Type B pancreatic cell (in vitro differentiated cells): ENCODE data around the gene INIP. TPM values are rescaled to one million over a fixed set of nuclear protein-coding genes. Genes with fewer than 3 reads are reported as not detected.

ENCODE experiments used
- DNase-seq: peaks from one replicate; pipeline ENCODE4 v3.0.0; 2021; ENCODE audit warnings: mixed read lengths; ENCODE audit not compliant: unreplicated experiment; ENCODE audit errors: extremely low spot score
- H3K27ac Mint-ChIP-seq: 2 replicates; pipeline ENCODE4 v1.8.0; 2021; ENCODE audit warnings: mild to moderate bottlenecking, mixed read lengths
- H3K27me3 Mint-ChIP-seq: 2 replicates; pipeline ENCODE4 v1.8.0; 2021; ENCODE audit warnings: mixed read lengths
- H3K36me3 Mint-ChIP-seq: 2 replicates; pipeline ENCODE4 v1.8.0; 2021; ENCODE audit warnings: mixed read lengths
- H3K4me1 Mint-ChIP-seq: one replicate; pipeline ENCODE4 v1.8.0; 2021; ENCODE audit warnings: mixed read lengths; ENCODE audit not compliant: unreplicated experiment
- H3K4me3 Mint-ChIP-seq: 2 replicates; pipeline ENCODE4 v1.8.0; 2021; ENCODE audit warnings: mild to moderate bottlenecking, mixed read lengths
- H3K9me3 Mint-ChIP-seq: 2 replicates; pipeline ENCODE4 v1.8.0; 2021; ENCODE audit warnings: mixed read lengths
- CTCF ChIP-seq: fragments of 200-600 bp; sonication (generic); conservative IDR thresholded peaks from 2 replicates; pipeline ENCODE4 v1.5.0; 2021; ENCODE audit warnings: antibody characterized with exemption, mild to moderate bottlenecking
- long read RNA-seq: library from polyadenylated mRNA; unstranded; transcript quantifications from one replicate; pipeline ENCODE4 v2.0.0, GENCODE V29; 2020
- total RNA-seq: library from RNA; stranded (reverse); gene quantifications from 2 replicates; pipeline ENCODE4 v1.2.1, GENCODE V29; 2021; ENCODE audit warnings: low replicate concordance

INIP gene
- 30.5 and 34.5 TPM in 2 replicates for total RNA-seq
- long read RNA-seq, full-length matches to known transcripts: 58 of 84 reads
- long read RNA-seq, partial matches to known transcripts: 0 of 84 reads
- long read RNA-seq, other reads (novel, unspliced or antisense): 26 of 84 reads

GRCh38 chr9:112717661-112718331, at the start of gene INIP:
Gene INIP (minus strand): TSS chr9:112718117. CDS start chr9:112716485, 1,632 bp downstream.
- DNase-seq: peak; percentile 94
- no peak for TF ChIP-seq CTCF
- peaks cover 16% of the 10 kb centered on the region for H3K4me1 Mint-ChIP-seq
- H3K4me3 Mint-ChIP-seq: peak within 1 kb of the TSS; percentile 98
- H3K36me3 Mint-ChIP-seq: peaks cover 8% of the 10 kb centered on the region
- no peaks in the 10 kb centered on the region for H3K27me3 Mint-ChIP-seq
- H3K27ac Mint-ChIP-seq: peak within 1 kb of the TSS; percentile 99
- H3K9me3 Mint-ChIP-seq: peaks cover 3% of the 10 kb centered on the region

- DNase-seq: no peak
- H3K4me1 Mint-ChIP-seq: peaks cover 11% of the 10 kb centered on the region
- H3K9me3 Mint-ChIP-seq: peaks cover 13% of the 10 kb centered on the region
- H3K4me3 Mint-ChIP-seq: no peak overlapping the region
- H3K36me3 Mint-ChIP-seq: peaks cover 13% of the 10 kb centered on the region
- TF ChIP-seq CTCF: no peak
- H3K27ac Mint-ChIP-seq: no peak overlapping the region
- no peaks in the 10 kb centered on the region for H3K27me3 Mint-ChIP-seq
Observed at GRCh38 chr9:112765281-112765680, 47.4 kb upstream of the INIP start.

GRCh38 chr9:112764837-112765236, 46.9 kb upstream of the INIP start:
- TF ChIP-seq CTCF: no peak
- Mint-ChIP-seq H3K36me3 (peaks cover 13% of the 10 kb centered on the region), H3K27me3 (no peaks in the 10 kb centered on the region), H3K27ac (no peak overlapping the region), H3K9me3 (peaks cover 13% of the 10 kb centered on the region), H3K4me1 (peaks cover 11% of the 10 kb centered on the region), H3K4me3 (no peak overlapping the region)
- DNase-seq: no peak

- no peak overlapping the region for H3K4me3 Mint-ChIP-seq
- H3K4me1 Mint-ChIP-seq: peaks cover 11% of the 10 kb centered on the region
- DNase-seq: no peak
- peaks cover 13% of the 10 kb centered on the region for H3K36me3 Mint-ChIP-seq
- TF ChIP-seq CTCF: no peak
- H3K27ac Mint-ChIP-seq: no peak overlapping the region
- H3K9me3 Mint-ChIP-seq: peaks cover 13% of the 10 kb centered on the region
- no peaks in the 10 kb centered on the region for H3K27me3 Mint-ChIP-seq
Observed at GRCh38 chr9:112764344-112764743, 46.4 kb upstream of the INIP start.

GRCh38 chr9:112762726-112763518, 45.0 kb upstream of the INIP start:
- peaks cover 11% of the 10 kb centered on the region for H3K4me1 Mint-ChIP-seq
- no peak for DNase-seq
- peak; percentile 19 for TF ChIP-seq CTCF
- no peaks in the 10 kb centered on the region for H3K27me3 Mint-ChIP-seq
- H3K27ac Mint-ChIP-seq: no peak overlapping the region
- H3K9me3 Mint-ChIP-seq: peaks cover 10% of the 10 kb centered on the region
- H3K4me3 Mint-ChIP-seq: no peak overlapping the region
- H3K36me3 Mint-ChIP-seq: peaks cover 9% of the 10 kb centered on the region
